ENCODE data around the gene SH3BP4. TPM values are rescaled to one million over a fixed set of nuclear protein-coding genes. Genes with fewer than 3 reads are reported as not detected.

The SH3BP4 gene
- total RNA-seq, 1 donor from 2014 or later, result 29.6 TPM

- DNase-seq (no peak), ATAC-seq (no peak)
- TF ChIP-seq CTCF (IDR thresholded peaks at IDR 0.05), result no peak
- no peaks in the 10 kb centered on the region for H3K27me3 ChIP-seq
- intact Hi-C loops (cut with DNase I), result no loop called here
- H3K4me1 ChIP-seq, result peaks cover 26% of the 10 kb centered on the region
- H3K36me3 ChIP-seq, result no peaks in the 10 kb centered on the region
- H3K9me3 ChIP-seq, result no peaks in the 10 kb centered on the region
- H3K4me3 ChIP-seq, result no peak overlapping the region
- no peak overlapping the region for H3K27ac ChIP-seq
Observed at GRCh38 chr2:235004329-235004903, 52.6 kb downstream of the SH3BP4 start.

GRCh38 chr2:235005023-235005422 lies 53.2 kb downstream of the SH3BP4 start:
- no peaks in the 10 kb centered on the region for H3K27me3 ChIP-seq
- intact Hi-C loops (cut with DNase I), result no loop called here
- H3K27ac ChIP-seq, result no peak overlapping the region
- no peak for DNase-seq
- no peak overlapping the region for H3K4me3 ChIP-seq
- H3K4me1 ChIP-seq, result peaks cover 22% of the 10 kb centered on the region
- no peaks in the 10 kb centered on the region for H3K36me3 ChIP-seq
- no peak for ATAC-seq
- no peak for TF ChIP-seq CTCF (IDR thresholded peaks at IDR 0.05)
- H3K9me3 ChIP-seq, result no peaks in the 10 kb centered on the region

DNA sequence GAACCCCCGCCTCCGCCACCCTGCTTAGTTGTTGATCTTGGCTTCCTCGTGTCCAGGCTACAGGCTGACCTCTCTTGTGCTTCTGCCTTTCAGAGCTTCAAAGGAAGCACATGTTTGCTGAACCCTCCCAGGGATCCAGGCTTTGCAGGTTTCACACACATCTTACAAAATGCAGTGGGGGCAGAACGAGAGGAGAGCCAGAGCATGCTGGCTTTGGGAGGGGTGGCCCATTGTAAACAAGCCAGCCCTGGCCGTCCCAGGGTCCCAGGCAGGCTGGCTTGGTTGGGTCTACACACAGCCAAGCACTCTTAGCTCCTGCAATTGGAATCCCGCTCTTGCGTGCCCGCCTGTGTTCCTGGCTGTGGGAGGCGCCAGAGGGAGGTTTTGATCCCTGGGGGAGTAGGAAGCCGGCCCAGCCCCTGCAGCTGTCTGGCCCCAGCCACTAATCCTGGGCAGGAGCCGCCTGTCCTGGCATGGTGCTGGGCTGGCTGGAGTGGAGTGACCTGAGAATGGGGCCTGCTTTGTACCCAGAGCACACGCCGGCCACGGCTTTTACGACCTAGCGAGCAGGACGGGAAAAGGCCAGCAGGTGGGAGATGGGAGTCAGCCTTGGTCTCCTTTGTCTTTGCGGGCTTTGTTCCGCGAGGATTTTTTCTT lies 53.9 kb downstream of the SH3BP4 start:
- TF ChIP-seq CTCF (IDR thresholded peaks at IDR 0.05), result no peak
- Histone ChIP-seq H3K4me3 (no peak overlapping the region), H3K9me3 (no peaks in the 10 kb centered on the region), H3K36me3 (no peaks in the 10 kb centered on the region), H3K27me3 (no peaks in the 10 kb centered on the region), H3K4me1 (peaks cover 16% of the 10 kb centered on the region), H3K27ac (no peak overlapping the region)
- intact Hi-C loops (cut with DNase I), result no loop called here
- DNase-seq, result no peak
- no peak for ATAC-seq

DNA sequence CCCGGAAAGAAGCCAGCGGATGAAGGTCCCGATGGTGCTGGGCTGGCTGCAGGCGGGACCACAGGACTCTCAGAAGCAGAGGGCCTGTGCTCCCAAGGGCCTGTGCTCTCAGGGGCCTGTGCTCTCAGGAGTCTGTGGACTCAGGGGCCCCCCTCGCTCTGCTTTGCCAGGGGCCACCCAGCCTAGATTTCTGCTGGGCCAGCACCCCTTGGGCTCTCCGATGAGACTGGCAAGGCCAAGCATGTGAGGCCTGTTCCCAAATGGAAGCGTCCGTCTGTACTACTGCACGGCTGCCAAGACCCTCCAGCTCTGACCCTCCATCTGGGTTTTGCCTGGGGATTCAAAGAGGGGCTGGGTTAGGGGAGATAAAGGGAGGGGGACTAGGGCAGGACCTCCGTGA lies 54.6 kb downstream of the SH3BP4 start:
- Histone ChIP-seq H3K27ac (no peak overlapping the region), H3K9me3 (no peaks in the 10 kb centered on the region), H3K27me3 (no peaks in the 10 kb centered on the region), H3K4me3 (no peak overlapping the region), H3K36me3 (no peaks in the 10 kb centered on the region), H3K4me1 (peaks cover 16% of the 10 kb centered on the region)
- ATAC-seq, result no peak
- TF ChIP-seq CTCF (IDR thresholded peaks at IDR 0.05), result no peak
- intact Hi-C loops (cut with DNase I), result no loop called here
- DNase-seq, result no peak

DNA sequence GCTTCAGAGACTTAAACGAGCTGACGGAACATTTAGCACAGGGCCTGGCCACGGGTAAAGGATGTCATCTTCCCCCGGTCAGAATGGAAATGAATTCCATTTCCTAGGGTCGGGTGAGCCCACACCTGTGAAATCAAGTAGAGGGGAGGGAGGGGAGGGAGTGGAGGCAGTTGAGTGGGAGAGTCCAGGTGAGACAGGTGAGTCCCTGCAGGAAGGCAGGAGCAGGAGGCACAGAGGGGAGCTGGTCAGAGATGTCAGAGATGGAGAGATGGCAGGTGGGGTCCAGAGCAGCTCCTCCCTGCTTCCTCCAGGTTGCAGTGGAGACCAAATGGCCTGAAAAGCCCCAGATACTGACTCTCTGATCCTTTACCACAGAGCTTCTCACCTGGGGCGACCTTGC lies 55.2 kb downstream of the SH3BP4 start:
- no peak for TF ChIP-seq CTCF (IDR thresholded peaks at IDR 0.05)
- Histone ChIP-seq H3K4me3 (no peak overlapping the region), H3K36me3 (no peaks in the 10 kb centered on the region), H3K27me3 (no peaks in the 10 kb centered on the region), H3K27ac (no peak overlapping the region), H3K9me3 (no peaks in the 10 kb centered on the region), H3K4me1 (peaks cover 16% of the 10 kb centered on the region)
- no peak for DNase-seq
- ATAC-seq, result no peak
- intact Hi-C loops (cut with DNase I), result no loop called here

Data from upper lobe of right lung (tissue), 1 donor.